NB4 (cell line): ENCODE results near the gene AP2B1.
"Not testable (repeated sequence)": the region's sequence is repeated elsewhere in the genome, so short reads cannot be mapped to it uniquely, and the experiment has no call there.

Experiments
- DNase-seq: peaks from one replicate; pipeline ENCODE4 v3.0.0; 2010; ENCODE audit warnings: low read depth
- H3K4me3 ChIP-seq: one replicate; pipeline ENCODE4 v1.5.1; 2011; ENCODE audit warnings: mild to moderate bottlenecking, low read depth, low read length, moderate library complexity
- MAX ChIP-seq: IDR thresholded peaks from 2 replicates; pipeline ENCODE4 v1.6.1; 2011; ENCODE audit warnings: low read depth, low read length
- MYC ChIP-seq: IDR thresholded peaks from 2 replicates; pipeline ENCODE4 v1.6.1; 2011; ENCODE audit warnings: low read depth, low read length
- POLR2A ChIP-seq: IDR thresholded peaks from 2 replicates; pipeline ENCODE4 v1.6.1; 2011; ENCODE audit warnings: mild to moderate bottlenecking; ENCODE audit not compliant: insufficient read length; ENCODE audit errors: extremely low read depth
- TF ChIP-seq, protein P1 (sequence below): IDR thresholded peaks from one replicate; pipeline ENCODE4 v1.5.1; 2012; ENCODE audit warnings: low read depth, low read length

AP2B1 gene

DNA sequence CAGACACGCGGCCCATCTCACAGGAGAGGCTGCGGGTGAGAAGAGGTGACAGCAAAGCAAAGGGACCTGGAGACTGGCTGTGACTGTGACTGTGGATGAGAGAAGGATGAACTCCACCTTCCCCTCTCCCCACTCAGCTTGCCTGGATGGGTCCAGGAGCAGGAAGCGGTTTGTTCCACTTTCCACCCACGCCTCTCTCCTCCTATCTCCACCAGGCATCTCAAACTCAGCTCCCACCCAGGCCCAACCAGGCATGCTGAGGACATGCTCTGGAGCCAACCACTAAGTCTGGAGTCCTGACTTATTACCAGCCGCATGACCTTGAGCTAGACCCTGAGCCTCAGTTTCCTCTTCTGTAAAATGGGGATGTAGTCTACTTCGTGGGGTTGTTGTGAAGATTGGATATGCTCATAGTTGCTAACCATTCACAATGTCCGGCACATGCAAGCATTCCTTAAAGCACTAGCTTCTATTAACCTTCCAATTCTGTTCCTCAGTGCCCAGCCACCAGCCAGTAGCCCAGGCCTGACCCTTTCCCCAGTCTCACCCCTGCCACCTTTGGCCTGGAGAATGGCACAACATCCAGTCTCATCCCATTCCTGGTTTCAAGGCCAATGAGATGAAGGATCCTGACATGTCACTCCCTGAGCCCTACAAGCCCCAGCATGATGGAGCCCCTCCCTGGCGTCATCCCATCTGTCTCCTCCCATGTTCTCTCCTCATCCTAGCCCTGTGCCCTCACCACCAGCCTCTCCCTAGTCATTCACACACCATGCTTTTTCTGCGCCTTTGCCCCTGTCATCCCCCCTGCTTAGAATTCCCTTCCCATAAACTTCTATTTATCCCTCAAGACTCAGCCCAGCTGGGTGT lies 163.6 kb downstream of the AP2B1 start:
- no peak for DNase-seq
- no peak for TF ChIP-seq POLR2A
- TF ChIP-seq MYC: no peak
- no peak for TF ChIP-seq MAX
- TF ChIP-seq, protein P1, sequence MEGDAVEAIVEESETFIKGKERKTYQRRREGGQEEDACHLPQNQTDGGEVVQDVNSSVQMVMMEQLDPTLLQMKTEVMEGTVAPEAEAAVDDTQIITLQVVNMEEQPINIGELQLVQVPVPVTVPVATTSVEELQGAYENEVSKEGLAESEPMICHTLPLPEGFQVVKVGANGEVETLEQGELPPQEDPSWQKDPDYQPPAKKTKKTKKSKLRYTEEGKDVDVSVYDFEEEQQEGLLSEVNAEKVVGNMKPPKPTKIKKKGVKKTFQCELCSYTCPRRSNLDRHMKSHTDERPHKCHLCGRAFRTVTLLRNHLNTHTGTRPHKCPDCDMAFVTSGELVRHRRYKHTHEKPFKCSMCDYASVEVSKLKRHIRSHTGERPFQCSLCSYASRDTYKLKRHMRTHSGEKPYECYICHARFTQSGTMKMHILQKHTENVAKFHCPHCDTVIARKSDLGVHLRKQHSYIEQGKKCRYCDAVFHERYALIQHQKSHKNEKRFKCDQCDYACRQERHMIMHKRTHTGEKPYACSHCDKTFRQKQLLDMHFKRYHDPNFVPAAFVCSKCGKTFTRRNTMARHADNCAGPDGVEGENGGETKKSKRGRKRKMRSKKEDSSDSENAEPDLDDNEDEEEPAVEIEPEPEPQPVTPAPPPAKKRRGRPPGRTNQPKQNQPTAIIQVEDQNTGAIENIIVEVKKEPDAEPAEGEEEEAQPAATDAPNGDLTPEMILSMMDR: no peak
- H3K4me3 ChIP-seq: no peak overlapping the region

DNA sequence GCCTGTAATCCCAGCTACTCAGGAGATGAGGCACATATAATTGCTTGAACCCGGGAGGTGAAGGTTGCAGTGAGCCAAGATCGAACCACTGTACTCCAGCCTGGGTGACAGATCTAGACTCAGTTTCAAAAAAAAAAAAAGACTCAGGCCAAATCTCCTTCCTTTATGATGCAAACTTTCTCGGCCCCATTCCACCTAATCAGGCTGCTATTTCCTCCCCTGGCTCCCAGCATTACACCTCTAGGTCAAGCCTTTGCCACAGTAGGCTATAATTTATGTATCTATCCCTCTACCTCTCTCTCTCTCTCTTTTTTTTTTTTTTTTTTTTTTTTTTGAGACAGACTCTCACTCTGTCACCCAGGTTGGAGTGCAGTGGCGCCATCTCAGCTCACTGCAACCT lies 164.4 kb downstream of the AP2B1 start:
- not testable (repeated sequence) for DNase-seq, H3K4me3 ChIP-seq

DNA sequence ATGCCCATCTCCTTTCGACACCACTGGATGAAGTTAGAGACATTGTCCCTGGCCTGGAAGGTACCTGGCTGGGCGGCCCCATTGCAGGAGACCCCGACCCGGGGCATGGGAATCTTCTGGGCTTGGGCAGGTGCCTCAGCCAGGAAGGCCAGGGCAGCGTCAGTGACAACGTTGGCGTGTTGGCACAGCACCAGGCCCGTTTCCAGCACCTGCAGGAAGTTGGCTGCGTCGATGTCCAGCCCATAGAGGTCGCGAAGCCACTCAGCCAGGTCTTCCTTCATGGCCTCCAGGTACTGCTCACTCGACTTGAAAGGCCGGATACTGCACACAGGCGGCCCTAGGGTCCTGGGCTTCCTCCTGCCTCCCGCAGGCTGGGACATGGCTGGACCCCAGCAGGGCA lies 165.3 kb downstream of the AP2B1 start:
- no peak for TF ChIP-seq MAX
- TF ChIP-seq POLR2A: no peak
- TF ChIP-seq, protein P1: no peak
- TF ChIP-seq MYC: no peak
- no peak overlapping the region for H3K4me3 ChIP-seq
- DNase-seq: no peak

GRCh38 chr17:35752945-35753764 lies 166.0 kb downstream of the AP2B1 start, which contains the start of gene GAS2L2:
Gene GAS2L2, minus strand, starts transcription at chr17:35753239. Its CDS starts 389 bp downstream, at chr17:35752850.
- TF ChIP-seq MAX: no peak
- DNase-seq: no peak
- no peak within 1 kb of the TSS for H3K4me3 ChIP-seq

DNA sequence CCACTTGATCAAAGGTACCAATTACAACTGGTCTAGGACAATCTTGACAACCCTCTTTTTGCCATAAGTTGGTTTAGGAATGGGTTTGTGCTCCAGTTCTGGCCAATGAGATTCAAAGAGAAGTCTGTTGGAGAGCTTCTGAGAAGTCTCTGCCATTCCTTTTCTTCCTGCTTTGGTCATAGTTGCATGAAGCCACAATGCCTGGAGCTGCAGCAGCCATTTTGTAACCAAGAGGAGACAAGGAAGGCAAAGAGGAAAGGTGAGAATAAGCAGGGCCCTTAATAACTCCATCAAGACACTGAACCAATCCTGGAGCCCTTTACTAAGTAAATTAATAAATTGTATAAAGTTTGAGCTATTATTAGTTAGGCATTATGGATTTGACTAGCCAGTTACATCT lies 170.1 kb downstream of the AP2B1 start:
- TF ChIP-seq, protein P1: no peak
- TF ChIP-seq MYC (no peak), POLR2A (no peak), MAX (no peak)
- no peak overlapping the region for H3K4me3 ChIP-seq
- DNase-seq: no peak

GRCh38 chr17:35760587-35760986 lies 173.5 kb downstream of the AP2B1 start, which contains the start of gene C17orf50:
Gene C17orf50, plus strand, starts transcription at chr17:35760887. Its CDS starts 55 bp downstream, at chr17:35760942.
- TF ChIP-seq MYC (no peak), POLR2A (no peak), MAX (no peak)
- TF ChIP-seq, protein P1: no peak
- H3K4me3 ChIP-seq: no peak within 1 kb of the TSS
- no peak for DNase-seq
